Upper lobe of right lung (tissue), 1 donor: ENCODE measurements around the gene HSD3B2. TPM values are rescaled to one million over a fixed set of nuclear protein-coding genes. Genes with fewer than 3 reads are reported as not detected.
A peak's percentile ranks its signal among the peaks of the same experiment; 100 is the strongest.

ENCODE experiments used
- ATAC-seq: fragments of 200-7000 bp; cut with Tn5 transposase; one replicate; pipeline ENCODE4 v1.9.1; 2020; ENCODE audit warnings: mild to moderate bottlenecking, moderate library complexity
- DNase-seq: peaks from one replicate; pipeline ENCODE4 v3.0.0-alpha.2; 2020
- H3K27ac ChIP-seq: fragments of 200-600 bp; one replicate; pipeline ENCODE4 v1.8.0; 2022
- H3K27me3 ChIP-seq: fragments of 200-600 bp; one replicate; pipeline ENCODE4 v1.8.0; 2022; ENCODE audit warnings: mild to moderate bottlenecking
- H3K36me3 ChIP-seq: fragments of 200-600 bp; one replicate; pipeline ENCODE4 v1.8.0; 2022
- H3K4me1 ChIP-seq: fragments of 200-600 bp; one replicate; pipeline ENCODE4 v1.8.0; 2022
- H3K4me3 ChIP-seq: fragments of 200-600 bp; one replicate; pipeline ENCODE4 v1.8.0; 2022; ENCODE audit warnings: mild to moderate bottlenecking
- H3K9me3 ChIP-seq: fragments of 200-600 bp; one replicate; pipeline ENCODE4 v1.8.0; 2022
- intact Hi-C: fragments of 100-400 bp; cut with DNase I; formaldehyde crosslinking; loops from one replicate; pipeline ENCODE4 v1.11.0; 2022
- total RNA-seq: library from RNA; stranded (reverse); fragmentation: NEBNext Ultra II Directional; extraction: Animal tissue kit (Norgen Biotek cat#: 25700); gene quantifications from one replicate; pipeline ENCODE4 v1.2.1, GENCODE V29; 2021
- TF ChIP-seq, protein P1 (sequence below): fragments of 200-600 bp; IDR thresholded peaks from one replicate; pipeline ENCODE4 v1.8.0; 2022; ENCODE audit warnings: antibody characterized with exemption
- donor health status: DM: no; HTN: yes; CAD: no; lungs with severe emphysema.

The HSD3B2 gene
- total RNA-seq, 1 donor from 2014 or later: not detected

GRCh38 chr1:119371815-119372214, 43.1 kb upstream of the HSD3B2 start:
- ATAC-seq: no peak
- Histone ChIP-seq H3K9me3 (no peaks in the 10 kb centered on the region), H3K4me3 (no peak overlapping the region), H3K4me1 (no peaks in the 10 kb centered on the region), H3K27ac (no peak overlapping the region), H3K27me3 (no peaks in the 10 kb centered on the region), H3K36me3 (no peaks in the 10 kb centered on the region)
- TF ChIP-seq, protein P1, sequence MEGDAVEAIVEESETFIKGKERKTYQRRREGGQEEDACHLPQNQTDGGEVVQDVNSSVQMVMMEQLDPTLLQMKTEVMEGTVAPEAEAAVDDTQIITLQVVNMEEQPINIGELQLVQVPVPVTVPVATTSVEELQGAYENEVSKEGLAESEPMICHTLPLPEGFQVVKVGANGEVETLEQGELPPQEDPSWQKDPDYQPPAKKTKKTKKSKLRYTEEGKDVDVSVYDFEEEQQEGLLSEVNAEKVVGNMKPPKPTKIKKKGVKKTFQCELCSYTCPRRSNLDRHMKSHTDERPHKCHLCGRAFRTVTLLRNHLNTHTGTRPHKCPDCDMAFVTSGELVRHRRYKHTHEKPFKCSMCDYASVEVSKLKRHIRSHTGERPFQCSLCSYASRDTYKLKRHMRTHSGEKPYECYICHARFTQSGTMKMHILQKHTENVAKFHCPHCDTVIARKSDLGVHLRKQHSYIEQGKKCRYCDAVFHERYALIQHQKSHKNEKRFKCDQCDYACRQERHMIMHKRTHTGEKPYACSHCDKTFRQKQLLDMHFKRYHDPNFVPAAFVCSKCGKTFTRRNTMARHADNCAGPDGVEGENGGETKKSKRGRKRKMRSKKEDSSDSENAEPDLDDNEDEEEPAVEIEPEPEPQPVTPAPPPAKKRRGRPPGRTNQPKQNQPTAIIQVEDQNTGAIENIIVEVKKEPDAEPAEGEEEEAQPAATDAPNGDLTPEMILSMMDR: no peak
- intact Hi-C loops: no loop called here
- no peak for DNase-seq

GRCh38 chr1:119372503-119373086, 42.4 kb upstream of the HSD3B2 start:
- Histone ChIP-seq H3K4me3 (no peak overlapping the region), H3K36me3 (no peaks in the 10 kb centered on the region), H3K27me3 (no peaks in the 10 kb centered on the region), H3K27ac (no peak overlapping the region), H3K4me1 (no peaks in the 10 kb centered on the region), H3K9me3 (no peaks in the 10 kb centered on the region)
- DNase-seq (no peak), ATAC-seq (peak; percentile 22)
- intact Hi-C loops: no loop called here
- TF ChIP-seq, protein P1: peak; percentile 17

GRCh38 chr1:119373465-119373864, 41.5 kb upstream of the HSD3B2 start:
- Histone ChIP-seq H3K9me3 (no peaks in the 10 kb centered on the region), H3K36me3 (no peaks in the 10 kb centered on the region), H3K4me1 (no peaks in the 10 kb centered on the region), H3K4me3 (no peak overlapping the region), H3K27ac (no peak overlapping the region), H3K27me3 (no peaks in the 10 kb centered on the region)
- DNase-seq (no peak), ATAC-seq (no peak)
- intact Hi-C loops: no loop called here
- TF ChIP-seq, protein P1: no peak

DNA sequence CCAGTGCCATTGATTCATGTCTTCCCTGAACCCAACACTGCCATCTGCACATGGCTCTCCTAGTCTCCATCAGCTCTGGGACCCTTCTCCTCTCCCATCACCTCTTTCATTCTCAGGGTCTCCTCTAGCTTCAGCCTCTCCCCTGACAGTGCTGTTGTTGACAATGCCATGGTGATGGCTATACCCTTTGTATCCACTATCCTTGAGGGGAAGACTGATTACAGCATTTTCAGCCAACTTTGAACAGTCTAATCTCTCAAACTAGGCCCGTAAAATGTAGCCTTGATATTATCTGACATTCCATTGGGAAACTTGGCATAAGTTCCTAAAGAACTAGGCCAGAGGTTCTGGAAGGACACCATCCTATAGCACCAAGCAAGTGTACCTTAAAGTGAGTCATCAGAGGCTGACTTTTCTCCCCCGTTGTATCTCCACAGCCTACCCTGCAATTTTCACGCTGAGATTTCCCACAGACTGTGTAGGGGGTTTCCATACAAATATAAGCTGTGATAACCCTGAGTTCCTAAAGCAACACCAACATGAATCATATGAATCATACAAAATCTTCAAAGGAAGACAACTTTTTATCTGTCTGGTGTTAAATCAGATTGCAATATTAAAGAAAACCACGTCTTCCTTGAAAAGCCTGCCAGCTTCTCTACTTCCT, 40.6 kb upstream of the HSD3B2 start:
- ATAC-seq (no peak), DNase-seq (no peak)
- Histone ChIP-seq H3K36me3 (no peaks in the 10 kb centered on the region), H3K27ac (no peak overlapping the region), H3K9me3 (no peaks in the 10 kb centered on the region), H3K4me3 (no peak overlapping the region), H3K27me3 (no peaks in the 10 kb centered on the region), H3K4me1 (no peaks in the 10 kb centered on the region)
- intact Hi-C loops: no loop called here
- TF ChIP-seq, protein P1: no peak

DNA sequence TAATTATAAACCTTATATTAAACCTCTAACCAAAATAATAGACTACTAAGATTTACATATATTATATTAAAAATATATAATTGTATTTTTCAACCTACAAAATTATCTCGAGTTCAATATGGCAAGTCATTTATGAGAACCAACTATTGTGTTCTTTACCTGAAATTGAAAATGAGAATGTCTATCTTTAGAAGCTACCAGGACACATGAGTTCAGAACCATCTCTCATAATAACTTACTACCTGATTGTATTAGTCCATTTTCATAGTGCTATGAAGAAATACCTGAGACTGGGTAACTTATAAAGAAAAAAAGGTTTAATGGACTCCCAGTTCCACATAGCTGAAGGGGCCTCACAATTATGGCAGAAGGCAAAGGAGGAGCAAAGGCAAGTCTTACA, 39.6 kb upstream of the HSD3B2 start:
- no peak overlapping the region for H3K4me3 ChIP-seq
- no peaks in the 10 kb centered on the region for H3K9me3 ChIP-seq
- intact Hi-C loops: no loop called here
- TF ChIP-seq, protein P1: no peak
- no peaks in the 10 kb centered on the region for H3K4me1 ChIP-seq
- no peaks in the 10 kb centered on the region for H3K36me3 ChIP-seq
- DNase-seq (no peak), ATAC-seq (no peak)
- H3K27me3 ChIP-seq: no peaks in the 10 kb centered on the region
- no peak overlapping the region for H3K27ac ChIP-seq
